ENCODE results near the gene CLPTM1L. TPM values are rescaled to one million over a fixed set of nuclear protein-coding genes. Genes with fewer than 3 reads are reported as not detected.

Gene CLPTM1L
- polyA plus RNA-seq, 1 donor from 2014 or later = 61.6 TPM

- H4K20me1 ChIP-seq (ENCODE audit: insufficient read depth) = no peaks in the 10 kb centered on the region
- H3K4me3 ChIP-seq (ENCODE audit: low read length) = peak overlapping the region; percentile 74
- no peak overlapping the region for H2AFZ ChIP-seq (ENCODE audit: low read depth, low read length)
- H3K9me3 ChIP-seq (ENCODE audit: low read length) = no peaks in the 10 kb centered on the region
- no peak overlapping the region for H3K27ac ChIP-seq (ENCODE audit: low read length)
- H3K9me2 ChIP-seq (ENCODE audit: insufficient read depth, low read length) = no peaks in the 10 kb centered on the region
- TF ChIP-seq POLR2AphosphoS5 (IDR thresholded peaks at IDR 0.05) = no peak
- no peak for TF ChIP-seq CTCF (IDR thresholded peaks at IDR 0.05; ENCODE audit: poor library complexity, severe bottlenecking)
- no peak for TF ChIP-seq RAD21 (conservative IDR thresholded peaks at IDR 0.05)
- TF ChIP-seq TAF1 (IDR thresholded peaks at IDR 0.05; ENCODE audit: low read depth) = no peak
- no peaks in the 10 kb centered on the region for H3F3A ChIP-seq (ENCODE audit: insufficient read depth, low read length, poor library complexity, severe bottlenecking)
- H3K36me3 ChIP-seq (ENCODE audit: insufficient read depth, low read length) = no peaks in the 10 kb centered on the region
- peaks cover 10% of the 10 kb centered on the region for H3K79me2 ChIP-seq (replicated peaks; ENCODE audit: insufficient read depth, low read length)
- H3K27me3 ChIP-seq (ENCODE audit: insufficient read depth, low read depth, low read length) = no peaks in the 10 kb centered on the region
- peak overlapping the region; percentile 92 for H3K4me2 ChIP-seq (ENCODE audit: low read length)
- peak overlapping the region; percentile 96 for H3K9ac ChIP-seq (ENCODE audit: low read length)
These were observed 1.2 kb upstream of the CLPTM1L start for GRCh38 chr5:1345876-1346626.

GRCh38 chr5:1343931-1344901 is 683 bp downstream of the CLPTM1L start:
- Histone ChIP-seq H3K9me2 (ENCODE audit: insufficient read depth, low read length) (no peaks in the 10 kb centered on the region), H3K79me2 (replicated peaks; ENCODE audit: insufficient read depth, low read length) (peaks cover 10% of the 10 kb centered on the region), H3F3A (ENCODE audit: insufficient read depth, low read length, poor library complexity, severe bottlenecking) (no peaks in the 10 kb centered on the region), H3K4me2 (ENCODE audit: low read length) (peak overlapping the region; percentile 56), H2AFZ (ENCODE audit: low read depth, low read length) (no peak overlapping the region), H3K9ac (ENCODE audit: low read length) (peak overlapping the region; percentile 60), H3K27ac (ENCODE audit: low read length) (no peak overlapping the region), H3K4me3 (ENCODE audit: low read length) (peak overlapping the region; percentile 93), H3K27me3 (ENCODE audit: insufficient read depth, low read depth, low read length) (no peaks in the 10 kb centered on the region), H4K20me1 (ENCODE audit: insufficient read depth) (no peaks in the 10 kb centered on the region), H3K36me3 (ENCODE audit: insufficient read depth, low read length) (no peaks in the 10 kb centered on the region), H3K9me3 (ENCODE audit: low read length) (no peaks in the 10 kb centered on the region)
- TF ChIP-seq CTCF (IDR thresholded peaks at IDR 0.05; ENCODE audit: poor library complexity, severe bottlenecking) (no peak), SMC3 (conservative IDR thresholded peaks at IDR 0.05; ENCODE audit: poor library complexity) (peak; percentile 37), RAD21 (conservative IDR thresholded peaks at IDR 0.05) (peak; percentile 21)

- H3F3A ChIP-seq (ENCODE audit: insufficient read depth, low read length, poor library complexity, severe bottlenecking) = no peaks in the 10 kb centered on the region
- H3K9me3 ChIP-seq (ENCODE audit: low read length) = no peaks in the 10 kb centered on the region
- H3K27me3 ChIP-seq (ENCODE audit: insufficient read depth, low read depth, low read length) = no peaks in the 10 kb centered on the region
- peak overlapping the region; percentile 93 for H3K4me3 ChIP-seq (ENCODE audit: low read length)
- no peak overlapping the region for H3K9ac ChIP-seq (ENCODE audit: low read length)
- peaks cover 10% of the 10 kb centered on the region for H3K79me2 ChIP-seq (replicated peaks; ENCODE audit: insufficient read depth, low read length)
- no peak overlapping the region for H3K27ac ChIP-seq (ENCODE audit: low read length)
- H3K9me2 ChIP-seq (ENCODE audit: insufficient read depth, low read length) = no peaks in the 10 kb centered on the region
- no peaks in the 10 kb centered on the region for H3K36me3 ChIP-seq (ENCODE audit: insufficient read depth, low read length)
- no peak overlapping the region for H2AFZ ChIP-seq (ENCODE audit: low read depth, low read length)
- H4K20me1 ChIP-seq (ENCODE audit: insufficient read depth) = no peaks in the 10 kb centered on the region
- no peak overlapping the region for H3K4me2 ChIP-seq (ENCODE audit: low read length)
- no peak for TF ChIP-seq EP300 (conservative IDR thresholded peaks at IDR 0.05; ENCODE audit: poor library complexity, severe bottlenecking)
- TF ChIP-seq EZH2 (IDR thresholded peaks at IDR 0.05; ENCODE audit: borderline replicate concordance, insufficient read depth, low read length, poor library complexity, severe bottlenecking) = no peak
- no peak for TF ChIP-seq REST (IDR thresholded peaks at IDR 0.05; ENCODE audit: borderline replicate concordance)
- no peak for TF ChIP-seq SMC3 (conservative IDR thresholded peaks at IDR 0.05; ENCODE audit: poor library complexity)
- TF ChIP-seq CTCF (IDR thresholded peaks at IDR 0.05; ENCODE audit: poor library complexity, severe bottlenecking) = no peak
- no peak for TF ChIP-seq RAD21 (conservative IDR thresholded peaks at IDR 0.05)
- no peak for TF ChIP-seq MXI1 (conservative IDR thresholded peaks at IDR 0.05; ENCODE audit: poor library complexity, severe bottlenecking)
- no peak for TF ChIP-seq POLR2AphosphoS5 (IDR thresholded peaks at IDR 0.05)
These were observed 1.6 kb downstream of the CLPTM1L start for GRCh38 chr5:1343315-1343751.

Measured in neural cell (in vitro differentiated cells).